A673 (cell line): Measurements from ENCODE around the gene SIRPB2. TPM values are rescaled to one million over a fixed set of nuclear protein-coding genes. Genes with fewer than 3 reads are reported as not detected.
"Not testable (repeated sequence)": the region's sequence is repeated elsewhere in the genome, so short reads cannot be mapped to it uniquely, and the experiment has no call there.

Experiments
- BruUV-seq: library from RNA; stranded (reverse); fragments of 400-500 nt; replicated peaks from 2 replicates; lab custom pipeline; 2021; lab: Mats Ljungman, UMichigan
- CTCF ChIA-PET: fragments of 300-600 bp; sonication (Branson Sonifier 250); formaldehyde crosslinking; loops from one replicate; lab custom pipeline; 2022; ENCODE audit warnings: antibody characterized with exemption; lab: Charles Lee
- POLR2A ChIA-PET: fragments of 300-600 bp; sonication (Branson Sonifier 250); formaldehyde crosslinking; loops from one replicate; lab custom pipeline; 2022; ENCODE audit warnings: antibody characterized with exemption; ENCODE audit not compliant: low non-redundant PET; lab: Charles Lee
- DNase-seq: peaks from one replicate; pipeline ENCODE4 v3.0.0-alpha.2; 2015; ENCODE audit warnings: low spot score
- H3K27ac ChIP-seq: fragments of 200-600 bp; sonication (generic); 2 replicates; pipeline ENCODE4 v1.5.1; 2016; ENCODE audit warnings: mixed run types, low read depth, mild to moderate bottlenecking, mixed read lengths, antibody characterized with exemption, low read length; ENCODE audit not compliant: poor library complexity, severe bottlenecking
- H3K27me3 ChIP-seq: fragments of 200-600 bp; sonication (generic); replicated peaks from 2 replicates; pipeline ENCODE4 v1.6.1; 2017; ENCODE audit warnings: mixed run types, low read depth, mild to moderate bottlenecking, mixed read lengths, antibody characterized with exemption, low read length; ENCODE audit not compliant: insufficient read depth, poor library complexity
- H3K36me3 ChIP-seq: fragments of 200-600 bp; sonication (generic); 2 replicates; pipeline ENCODE4 v1.6.1; 2016; ENCODE audit warnings: mixed run types, mild to moderate bottlenecking, mixed read lengths, antibody characterized with exemption, low read length; ENCODE audit not compliant: insufficient read depth, poor library complexity, severe bottlenecking
- H3K4me1 ChIP-seq: fragments of 200-600 bp; sonication (generic); 2 replicates; pipeline ENCODE4 v1.6.1; 2017; ENCODE audit warnings: mixed run types, mild to moderate bottlenecking, mixed read lengths, antibody characterized with exemption, low read length; ENCODE audit not compliant: insufficient read depth, poor library complexity, severe bottlenecking
- H3K4me3 ChIP-seq: fragments of 200-600 bp; sonication (generic); 2 replicates; pipeline ENCODE4 v1.5.1; 2016; ENCODE audit warnings: low read depth, mixed run types, mild to moderate bottlenecking, mixed read lengths, low read length; ENCODE audit not compliant: poor library complexity, severe bottlenecking
- H3K9me3 ChIP-seq: fragments of 200-600 bp; sonication (generic); 2 replicates; pipeline ENCODE4 v1.6.1; 2016; ENCODE audit warnings: mixed run types, low read depth, mild to moderate bottlenecking, mixed read lengths, antibody characterized with exemption, low read length; ENCODE audit not compliant: poor library complexity, severe bottlenecking
- EZH2 ChIP-seq: fragments of 200-600 bp; sonication (generic); IDR thresholded peaks from 2 replicates; pipeline ENCODE4 v1.6.1; 2017; ENCODE audit warnings: borderline replicate concordance, low read depth, mild to moderate bottlenecking, mixed read lengths, antibody characterized with exemption, low read length; ENCODE audit not compliant: poor library complexity, severe bottlenecking
- intact Hi-C: fragments of 100-400 bp; cut with micrococcal nuclease; formaldehyde crosslinking; loops from one replicate; pipeline ENCODE4 v1.10.0; 2022; ENCODE audit not compliant: unreplicated experiment
- total RNA-seq: library from RNA; stranded (reverse); gene quantifications from 2 replicates; pipeline ENCODE4 v1.2.3, GENCODE V29; 2021
- TF ChIP-seq, protein P1 (sequence below): fragments of 300-800, 200-600 bp; sonication (generic); conservative IDR thresholded peaks from 2 replicates; pipeline ENCODE4 v1.5.1; 2017; ENCODE audit warnings: low read depth, mild to moderate bottlenecking, antibody characterized with exemption, low read length, moderate library complexity, mixed read lengths

SIRPB2 gene
- total RNA-seq, 1 experiment from 2014 or later: 3.1 TPM

DNA sequence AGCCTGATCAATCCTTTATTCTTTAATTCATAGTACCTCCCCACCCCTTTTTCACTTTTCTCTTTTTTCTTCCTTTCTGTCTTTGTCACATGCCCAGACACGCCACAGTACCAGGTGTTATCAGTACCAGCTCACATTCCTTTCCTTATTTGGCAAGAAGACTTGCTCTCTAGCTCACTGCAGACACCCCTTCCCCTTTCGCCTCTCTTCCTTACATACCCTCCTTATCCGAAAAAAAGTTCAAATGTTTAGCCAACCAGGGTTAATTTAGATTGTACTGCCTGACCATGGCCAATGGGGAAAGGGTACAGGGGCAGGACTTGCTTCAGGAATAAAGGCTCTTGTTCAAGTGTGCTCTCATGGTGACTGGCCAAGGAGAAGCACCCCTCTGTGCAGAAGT is 9.3 kb upstream of the SIRPB2 start:
- intact Hi-C loops: loop anchor here (5.0 kb wide), 1 partner anchor 78 kb away; no protein-coding TSS in a partner anchor
- no peak for TF ChIP-seq EZH2
- TF ChIP-seq, protein P1, sequence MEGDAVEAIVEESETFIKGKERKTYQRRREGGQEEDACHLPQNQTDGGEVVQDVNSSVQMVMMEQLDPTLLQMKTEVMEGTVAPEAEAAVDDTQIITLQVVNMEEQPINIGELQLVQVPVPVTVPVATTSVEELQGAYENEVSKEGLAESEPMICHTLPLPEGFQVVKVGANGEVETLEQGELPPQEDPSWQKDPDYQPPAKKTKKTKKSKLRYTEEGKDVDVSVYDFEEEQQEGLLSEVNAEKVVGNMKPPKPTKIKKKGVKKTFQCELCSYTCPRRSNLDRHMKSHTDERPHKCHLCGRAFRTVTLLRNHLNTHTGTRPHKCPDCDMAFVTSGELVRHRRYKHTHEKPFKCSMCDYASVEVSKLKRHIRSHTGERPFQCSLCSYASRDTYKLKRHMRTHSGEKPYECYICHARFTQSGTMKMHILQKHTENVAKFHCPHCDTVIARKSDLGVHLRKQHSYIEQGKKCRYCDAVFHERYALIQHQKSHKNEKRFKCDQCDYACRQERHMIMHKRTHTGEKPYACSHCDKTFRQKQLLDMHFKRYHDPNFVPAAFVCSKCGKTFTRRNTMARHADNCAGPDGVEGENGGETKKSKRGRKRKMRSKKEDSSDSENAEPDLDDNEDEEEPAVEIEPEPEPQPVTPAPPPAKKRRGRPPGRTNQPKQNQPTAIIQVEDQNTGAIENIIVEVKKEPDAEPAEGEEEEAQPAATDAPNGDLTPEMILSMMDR: no peak
- Histone ChIP-seq H3K36me3 (no peaks in the 10 kb centered on the region), H3K4me3 (no peak overlapping the region), H3K4me1 (no peaks in the 10 kb centered on the region), H3K27me3 (no peaks in the 10 kb centered on the region), H3K27ac (no peak overlapping the region), H3K9me3 (no peaks in the 10 kb centered on the region)
- no peak for DNase-seq
- POLR2A ChIA-PET: no interaction called here
- no TSS peak for BruUV-seq
- CTCF ChIA-PET: no interaction called here

DNA sequence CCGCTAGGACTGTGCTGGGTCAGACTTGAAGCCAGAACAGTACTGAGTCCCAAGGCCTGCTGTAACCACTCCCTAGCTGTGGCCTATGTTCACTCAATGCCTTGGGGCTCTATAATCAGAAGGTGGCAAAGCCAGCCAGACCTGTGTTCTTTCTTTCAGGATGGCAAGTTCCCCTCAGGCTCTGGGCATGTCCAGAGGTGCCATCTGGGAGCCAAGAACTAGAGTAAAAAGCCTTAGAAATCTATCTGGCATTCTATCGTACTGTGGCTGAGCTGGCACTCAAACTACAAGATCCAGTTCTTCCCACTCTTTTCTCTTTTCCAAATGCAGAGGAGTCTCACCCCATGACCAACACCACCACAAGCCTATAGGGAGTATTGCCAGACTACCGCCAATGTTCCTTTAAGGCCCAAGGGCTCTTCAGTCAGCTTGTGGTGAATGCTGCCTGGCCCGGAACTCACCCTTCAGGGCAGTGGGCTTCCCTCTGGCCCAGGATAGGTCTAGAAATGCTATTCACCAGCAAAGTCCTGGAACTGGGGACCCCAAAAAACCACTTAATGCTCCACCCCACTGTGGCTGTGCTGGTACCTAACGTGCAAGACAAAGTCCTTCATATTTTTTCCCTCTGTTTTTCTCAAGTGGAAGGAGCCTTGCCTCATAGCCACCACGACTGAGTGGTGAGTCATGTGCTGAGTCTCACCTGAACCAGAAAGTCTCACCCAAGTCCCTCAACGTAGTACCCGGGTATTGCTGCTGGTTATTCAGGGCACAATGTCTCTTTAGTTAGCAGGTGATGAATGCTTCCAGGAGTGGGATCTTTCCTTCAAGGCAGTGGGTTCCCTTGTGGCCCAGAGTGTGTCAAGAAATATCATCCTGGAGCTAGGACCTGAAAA is 8.6 kb upstream of the SIRPB2 start:
- no peaks in the 10 kb centered on the region for H3K9me3 ChIP-seq
- CTCF ChIA-PET: no interaction called here
- no peaks in the 10 kb centered on the region for H3K27me3 ChIP-seq
- H3K36me3 ChIP-seq: no peaks in the 10 kb centered on the region
- DNase-seq: no peak
- H3K4me1 ChIP-seq: peaks cover 3% of the 10 kb centered on the region
- POLR2A ChIA-PET: no interaction called here
- BruUV-seq: no TSS peak
- TF ChIP-seq EZH2: no peak
- TF ChIP-seq, protein P1: no peak
- H3K27ac ChIP-seq: no peak overlapping the region
- intact Hi-C loops: loop anchor here (5.0 kb wide), 1 partner anchor 77 kb away; no protein-coding TSS in a partner anchor
- H3K4me3 ChIP-seq: no peak overlapping the region

DNA sequence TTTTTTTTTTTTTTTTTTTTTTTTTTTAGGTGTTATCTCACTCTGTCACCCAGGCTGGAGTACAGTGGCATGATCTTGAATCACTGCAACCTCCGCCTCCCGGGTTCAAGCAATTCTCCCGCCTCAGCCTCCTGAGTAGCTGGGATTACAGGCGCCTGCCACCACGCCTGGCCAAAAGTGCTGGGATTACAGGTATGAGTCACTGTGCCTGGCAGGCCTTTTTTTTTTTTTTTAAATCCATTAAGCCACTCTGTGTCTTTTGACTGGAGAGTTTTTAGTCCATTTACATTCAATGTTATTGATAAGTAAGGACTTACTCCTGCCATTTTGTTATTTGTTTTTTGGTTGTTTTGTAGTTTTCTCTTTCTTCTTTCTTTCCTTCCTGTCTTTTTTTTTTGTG is 6.2 kb upstream of the SIRPB2 start:
- CTCF ChIA-PET, BruUV-seq, DNase-seq, intact Hi-C loops, H3K36me3 ChIP-seq, H3K9me3 ChIP-seq, H3K4me3 ChIP-seq, H3K27ac ChIP-seq, H3K27me3 ChIP-seq: not testable (repeated sequence)
- POLR2A ChIA-PET: interaction anchor here (0.7 kb wide), 1 partner anchor 1735 kb away, joined by 10 read pairs; no protein-coding TSS in a partner anchor
- H3K4me1 ChIP-seq: peaks cover 24% of the 10 kb centered on the region
